ENCODE results near the gene HMCN1. TPM values are rescaled to one million over a fixed set of nuclear protein-coding genes. Genes with fewer than 3 reads are reported as not detected.

HMCN1 gene
- total RNA-seq, 1 donor from 2014 or later, result 1.6 TPM

- no peak for TF ChIP-seq CTCF (conservative IDR thresholded peaks at IDR 0.05; ENCODE audit: low read depth, low read length)
- DNase-seq (ENCODE audit: low read depth), result no peak
- no peak overlapping the region for H3K4me3 ChIP-seq (ENCODE audit: low read depth, low read length)
Measured at GRCh38 chr1:186091222-186091720, 357.1 kb downstream of the HMCN1 start.

GRCh38 chr1:186093437-186093836, 359.2 kb downstream of the HMCN1 start:
- no peak for TF ChIP-seq CTCF (conservative IDR thresholded peaks at IDR 0.05; ENCODE audit: low read depth, low read length)
- H3K4me3 ChIP-seq (ENCODE audit: low read depth, low read length), result no peak overlapping the region
- DNase-seq (ENCODE audit: low read depth), result no peak

- TF ChIP-seq CTCF (conservative IDR thresholded peaks at IDR 0.05; ENCODE audit: low read depth, low read length), result no peak
- H3K4me3 ChIP-seq (ENCODE audit: low read depth, low read length), result no peak overlapping the region
- DNase-seq (ENCODE audit: low read depth), result peak; percentile 13
Measured at GRCh38 chr1:186094172-186094571, 360.0 kb downstream of the HMCN1 start.

GRCh38 chr1:186099336-186100104, 365.3 kb downstream of the HMCN1 start:
- TF ChIP-seq CTCF (conservative IDR thresholded peaks at IDR 0.05; ENCODE audit: low read depth, low read length), result no peak
- DNase-seq (ENCODE audit: low read depth), result no peak
- H3K4me3 ChIP-seq (ENCODE audit: low read depth, low read length), result no peak overlapping the region

GRCh38 chr1:186102107-186102506, 367.9 kb downstream of the HMCN1 start:
- no peak for TF ChIP-seq CTCF (conservative IDR thresholded peaks at IDR 0.05; ENCODE audit: low read depth, low read length)
- no peak for DNase-seq (ENCODE audit: low read depth)

GRCh38 chr1:186102547-186103148, 368.5 kb downstream of the HMCN1 start:
- H3K4me3 ChIP-seq (ENCODE audit: low read depth, low read length), result no peak overlapping the region
- peak; percentile 20 for DNase-seq (ENCODE audit: low read depth)
- no peak for TF ChIP-seq CTCF (conservative IDR thresholded peaks at IDR 0.05; ENCODE audit: low read depth, low read length)

More at GRCh38 chr1:186102107-186102506, 367.9 kb downstream of the HMCN1 start:
- H3K4me3 ChIP-seq (ENCODE audit: low read depth, low read length), result no peak overlapping the region

Measured in epithelial cell of proximal tubule (primary cell).